OCI-LY3 (cell line): Measurements from ENCODE around the gene ZNF608.

Experiments used
- EZH2phosphoT487 ChIP-seq: fragments of 200-600 bp; shearing (Covaris generic); IDR thresholded peaks from 2 replicates; pipeline ENCODE4 v1.6.1; 2018; ENCODE audit warnings: antibody characterized with exemption, mixed run types, low read depth
- TF ChIP-seq, protein P1 (sequence below): fragments of 200-600, 300-600 bp; sonication (generic); IDR thresholded peaks from 2 replicates; pipeline ENCODE4 v1.5.1; 2014; ENCODE audit warnings: antibody characterized with exemption, low read length, low read depth

DNA sequence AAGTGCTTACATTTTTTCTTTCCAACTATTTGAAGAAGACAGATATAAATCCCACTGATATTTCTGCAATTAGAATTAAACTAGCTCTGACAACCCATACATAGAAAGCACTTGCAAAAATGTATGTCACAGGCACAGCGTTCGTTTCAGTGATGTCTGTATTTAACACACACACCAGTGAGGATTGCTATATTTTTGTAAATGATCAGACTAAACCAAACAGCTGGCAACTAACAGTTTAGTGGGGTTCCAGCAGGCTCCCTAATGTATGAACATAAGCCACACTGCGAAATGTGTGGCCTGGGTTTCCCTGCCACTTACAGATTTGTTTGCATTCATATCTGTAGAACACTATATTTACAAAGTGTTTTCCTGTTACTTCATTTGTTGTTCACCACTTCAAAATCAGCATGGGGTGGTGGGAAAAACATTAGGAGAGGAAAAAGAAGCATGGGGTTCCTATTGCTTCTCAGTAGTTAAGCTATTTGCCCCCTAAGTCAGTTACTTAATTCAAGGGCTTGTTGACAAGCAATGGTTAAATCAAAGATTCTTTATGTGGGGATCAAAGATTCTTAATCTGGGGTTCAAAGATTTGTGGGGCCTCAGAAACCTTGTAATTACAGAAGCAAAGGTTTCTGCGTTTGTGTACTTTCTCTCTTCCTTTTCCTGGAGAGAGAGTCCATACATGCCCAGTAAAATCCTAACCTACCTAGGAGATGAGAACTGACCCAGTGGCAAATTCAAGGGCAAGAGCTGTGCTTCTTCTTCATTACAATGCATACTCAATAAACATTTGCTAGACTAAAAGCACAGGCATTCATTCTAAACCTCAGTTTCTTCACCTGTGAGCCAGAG, 27.1 kb downstream of the ZNF608 start:
- TF ChIP-seq, protein P1, sequence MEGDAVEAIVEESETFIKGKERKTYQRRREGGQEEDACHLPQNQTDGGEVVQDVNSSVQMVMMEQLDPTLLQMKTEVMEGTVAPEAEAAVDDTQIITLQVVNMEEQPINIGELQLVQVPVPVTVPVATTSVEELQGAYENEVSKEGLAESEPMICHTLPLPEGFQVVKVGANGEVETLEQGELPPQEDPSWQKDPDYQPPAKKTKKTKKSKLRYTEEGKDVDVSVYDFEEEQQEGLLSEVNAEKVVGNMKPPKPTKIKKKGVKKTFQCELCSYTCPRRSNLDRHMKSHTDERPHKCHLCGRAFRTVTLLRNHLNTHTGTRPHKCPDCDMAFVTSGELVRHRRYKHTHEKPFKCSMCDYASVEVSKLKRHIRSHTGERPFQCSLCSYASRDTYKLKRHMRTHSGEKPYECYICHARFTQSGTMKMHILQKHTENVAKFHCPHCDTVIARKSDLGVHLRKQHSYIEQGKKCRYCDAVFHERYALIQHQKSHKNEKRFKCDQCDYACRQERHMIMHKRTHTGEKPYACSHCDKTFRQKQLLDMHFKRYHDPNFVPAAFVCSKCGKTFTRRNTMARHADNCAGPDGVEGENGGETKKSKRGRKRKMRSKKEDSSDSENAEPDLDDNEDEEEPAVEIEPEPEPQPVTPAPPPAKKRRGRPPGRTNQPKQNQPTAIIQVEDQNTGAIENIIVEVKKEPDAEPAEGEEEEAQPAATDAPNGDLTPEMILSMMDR, result no peak
- no peak for TF ChIP-seq EZH2phosphoT487
